Mammary epithelial cell (primary cell): Measurements from ENCODE around the gene PRM3.

ENCODE experiments used
- EZH2 ChIP-seq: IDR thresholded peaks from 2 replicates; pipeline ENCODE4 v1.6.1; 2012; ENCODE audit warnings: low read length, inconsistent platforms, borderline replicate concordance
- TF ChIP-seq, protein P1 (sequence below), 2 donors: IDR thresholded peaks in 1 of 2; conservative IDR thresholded peaks in 1 of 2; 2 replicates each; pipeline ENCODE4 v1.5.1; 2011 to 2012; ENCODE audit warnings: inconsistent platforms in 2 of 2, low read length in 2 of 2, mild to moderate bottlenecking in 2 of 2, control low read depth in 1 of 2, low read depth in 1 of 2; ENCODE audit not compliant: insufficient read depth in 1 of 2; ENCODE audit errors: extremely low read depth in 1 of 2

DNA sequence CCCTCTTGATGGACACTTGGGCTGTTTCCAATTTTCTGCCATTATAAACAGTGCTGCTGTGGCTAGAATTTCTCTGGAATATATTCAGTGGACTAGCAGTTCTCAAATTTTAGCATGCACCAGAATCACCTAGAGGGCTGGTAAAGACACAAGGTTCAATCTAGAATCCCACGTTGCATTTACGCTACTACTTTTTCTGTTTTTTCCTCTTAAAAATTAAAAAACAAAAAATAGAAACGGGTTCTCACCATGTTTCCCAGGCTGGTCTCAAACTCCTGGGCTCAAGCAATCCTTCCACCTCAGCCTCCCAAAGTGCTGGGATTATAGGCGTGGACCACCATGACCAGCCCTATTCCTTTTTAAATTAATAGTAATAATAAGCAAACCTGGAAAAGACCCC is 22.2 kb upstream of the PRM3 start:
- TF ChIP-seq, protein P1, sequence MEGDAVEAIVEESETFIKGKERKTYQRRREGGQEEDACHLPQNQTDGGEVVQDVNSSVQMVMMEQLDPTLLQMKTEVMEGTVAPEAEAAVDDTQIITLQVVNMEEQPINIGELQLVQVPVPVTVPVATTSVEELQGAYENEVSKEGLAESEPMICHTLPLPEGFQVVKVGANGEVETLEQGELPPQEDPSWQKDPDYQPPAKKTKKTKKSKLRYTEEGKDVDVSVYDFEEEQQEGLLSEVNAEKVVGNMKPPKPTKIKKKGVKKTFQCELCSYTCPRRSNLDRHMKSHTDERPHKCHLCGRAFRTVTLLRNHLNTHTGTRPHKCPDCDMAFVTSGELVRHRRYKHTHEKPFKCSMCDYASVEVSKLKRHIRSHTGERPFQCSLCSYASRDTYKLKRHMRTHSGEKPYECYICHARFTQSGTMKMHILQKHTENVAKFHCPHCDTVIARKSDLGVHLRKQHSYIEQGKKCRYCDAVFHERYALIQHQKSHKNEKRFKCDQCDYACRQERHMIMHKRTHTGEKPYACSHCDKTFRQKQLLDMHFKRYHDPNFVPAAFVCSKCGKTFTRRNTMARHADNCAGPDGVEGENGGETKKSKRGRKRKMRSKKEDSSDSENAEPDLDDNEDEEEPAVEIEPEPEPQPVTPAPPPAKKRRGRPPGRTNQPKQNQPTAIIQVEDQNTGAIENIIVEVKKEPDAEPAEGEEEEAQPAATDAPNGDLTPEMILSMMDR (conservative IDR thresholded peaks at IDR 0.05 in 1 of 2, IDR thresholded peaks at IDR 0.05 in 1 of 2; ENCODE audit: extremely low read depth in 1 of 2, insufficient read depth in 1 of 2, low read depth in 1 of 2, low read length in 2 of 2), result no peak
- no peak for TF ChIP-seq EZH2
